SK-N-SH treated with all-trans-retinoic acid at 6 μM for 48 hours (cell line): ENCODE data around the gene SIL1.

Source experiments
- ATAC-seq: fragments of 200-7000 bp; cut with Tn5 transposase; 3 replicates; pipeline ENCODE4 v1.9.1; 2020; ENCODE audit warnings: mild to moderate bottlenecking, moderate library complexity
- ARNTL ChIP-seq: fragments of 450-650 bp; formaldehyde crosslinking; IDR thresholded peaks from 2 replicates; pipeline ENCODE4 v1.5.0; 2020; ENCODE audit warnings: low read depth, mild to moderate bottlenecking, moderate library complexity, borderline replicate concordance
- BACH2 ChIP-seq: fragments of 250-450 bp; sonication (Bioruptor Pico); IDR thresholded peaks from 2 replicates; pipeline ENCODE4 v1.9.0; 2021; ENCODE audit warnings: mild to moderate bottlenecking, borderline replicate concordance
- CSDC2 ChIP-seq: fragments of 250-450 bp; sonication (Bioruptor Pico); IDR thresholded peaks from 2 replicates; pipeline ENCODE4 v1.5.0; 2020; ENCODE audit warnings: mild to moderate bottlenecking, moderate library complexity
- ESRRG ChIP-seq: fragments of 250-450 bp; sonication (Bioruptor Pico); IDR thresholded peaks from 2 replicates; pipeline ENCODE4 v1.6.1; 2021; ENCODE audit warnings: mild to moderate bottlenecking
- GLIS3 ChIP-seq: fragments of 250-450 bp; sonication (Bioruptor Pico); IDR thresholded peaks from 2 replicates; pipeline ENCODE4 v1.5.0; 2020; ENCODE audit warnings: mild to moderate bottlenecking, moderate library complexity
- ISL1 ChIP-seq: fragments of 250-450 bp; sonication (Bioruptor Pico); IDR thresholded peaks from 2 replicates; pipeline ENCODE4 v2.1.2; 2022; ENCODE audit warnings: mild to moderate bottlenecking, moderate library complexity
- OSR1 ChIP-seq: fragments of 250-450 bp; sonication (Bioruptor Pico); IDR thresholded peaks from 2 replicates; pipeline ENCODE4 v1.8.0; 2022; ENCODE audit warnings: moderate library complexity, mild to moderate bottlenecking, inconsistent platforms
- PPARA ChIP-seq: fragments of 250-450 bp; sonication (Bioruptor Pico); IDR thresholded peaks from 2 replicates; pipeline ENCODE4 v1.5.0; 2020; ENCODE audit warnings: mild to moderate bottlenecking, borderline replicate concordance
- RARB ChIP-seq: fragments of 250-450 bp; sonication (Bioruptor Pico); IDR thresholded peaks from 2 replicates; pipeline ENCODE4 v1.8.0; 2021; ENCODE audit warnings: mild to moderate bottlenecking, moderate library complexity
- SNAI2 ChIP-seq: fragments of 250-450 bp; sonication (Bioruptor Pico); IDR thresholded peaks from 2 replicates; pipeline ENCODE4 v1.5.0; 2020; ENCODE audit warnings: mild to moderate bottlenecking, moderate library complexity
- TCF4 ChIP-seq: fragments of 250-450 bp; sonication (Bioruptor Pico); IDR thresholded peaks from 2 replicates; pipeline ENCODE4 v1.8.0; 2021; ENCODE audit warnings: mild to moderate bottlenecking, moderate library complexity, borderline replicate concordance
- TOX ChIP-seq: fragments of 250-450 bp; sonication (Bioruptor Pico); IDR thresholded peaks from 2 replicates; pipeline ENCODE4 v1.8.0; 2021; ENCODE audit warnings: mild to moderate bottlenecking, moderate library complexity, borderline replicate concordance
- ZC3H10 ChIP-seq: fragments of 250-450 bp; sonication (Bioruptor Pico); IDR thresholded peaks from 2 replicates; pipeline ENCODE4 v1.5.1; 2021; ENCODE audit warnings: mild to moderate bottlenecking, moderate library complexity
- ZFP3 ChIP-seq: fragments of 250-450 bp; sonication (Bioruptor Pico); IDR thresholded peaks from 2 replicates; pipeline ENCODE4 v1.5.0; 2020; ENCODE audit warnings: mild to moderate bottlenecking, moderate library complexity
- ZFP30 ChIP-seq: fragments of 450-650 bp; formaldehyde crosslinking; IDR thresholded peaks from 2 replicates; pipeline ENCODE4 v1.5.0; 2022; ENCODE audit warnings: mild to moderate bottlenecking, moderate library complexity
- ZNF565 ChIP-seq: fragments of 450-650 bp; formaldehyde crosslinking; conservative IDR thresholded peaks from 2 replicates; pipeline ENCODE4 v1.5.0; 2020; ENCODE audit warnings: low read depth, mild to moderate bottlenecking, moderate library complexity
- ZNF70 ChIP-seq: fragments of 450-650 bp; formaldehyde crosslinking; IDR thresholded peaks from 2 replicates; pipeline ENCODE4 v1.5.0; 2020; ENCODE audit warnings: mild to moderate bottlenecking, moderate library complexity
- ZNF8 ChIP-seq: fragments of 450-650 bp; formaldehyde crosslinking; IDR thresholded peaks from 2 replicates; pipeline ENCODE4 v1.5.0; 2020; ENCODE audit warnings: mild to moderate bottlenecking, moderate library complexity
- TF ChIP-seq, protein P1 (sequence below): fragments of 250-450 bp; sonication (Bioruptor Pico); IDR thresholded peaks from 2 replicates; pipeline ENCODE4 v1.8.0; 2021; ENCODE audit warnings: low read depth, mild to moderate bottlenecking, moderate library complexity, borderline replicate concordance
- TF ChIP-seq, protein P2 (sequence below): fragments of 250-450 bp; sonication (Bioruptor Pico); IDR thresholded peaks from 2 replicates; pipeline ENCODE4 v1.8.0; 2020; ENCODE audit warnings: mild to moderate bottlenecking, moderate library complexity, borderline replicate concordance
- TF ChIP-seq, protein P3 (sequence below): fragments of 250-450 bp; sonication (Bioruptor Pico); IDR thresholded peaks from 2 replicates; pipeline ENCODE4 v1.5.1; 2021; ENCODE audit warnings: mild to moderate bottlenecking, moderate library complexity
- TF ChIP-seq, protein P4 (sequence below): fragments of 250-450 bp; sonication (Bioruptor Pico); IDR thresholded peaks from 2 replicates; pipeline ENCODE4 v1.5.0; 2020; ENCODE audit warnings: mild to moderate bottlenecking, moderate library complexity

The SIL1 gene

DNA sequence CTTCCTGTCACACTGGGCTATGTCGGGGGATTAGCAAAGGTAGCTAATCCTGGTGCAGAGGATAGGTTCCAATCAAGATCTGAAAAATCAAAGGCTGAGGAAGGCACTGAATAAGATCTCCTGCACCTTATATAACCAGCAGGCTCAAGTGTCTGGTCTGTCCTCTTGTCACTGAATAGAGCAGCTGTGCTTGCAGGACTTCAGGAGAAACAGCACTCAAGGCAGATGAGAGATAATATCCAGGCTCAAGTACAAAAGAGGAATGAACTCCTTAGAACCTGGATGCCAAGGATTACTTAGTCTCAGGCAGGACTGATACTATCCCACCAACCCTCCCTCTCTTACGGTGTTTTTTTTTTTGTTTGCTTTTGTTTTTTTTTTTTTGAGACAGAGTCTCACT lies 214.2 kb downstream of the SIL1 start:
- ATAC-seq = no peak
- TF ChIP-seq SNAI2 (CRISPR knock-in tag) (no peak), ARNTL (CRISPR knock-in tag) (no peak), PPARA (CRISPR knock-in tag) (no peak), BACH2 (CRISPR knock-in tag) (no peak), ISL1 (CRISPR knock-in tag) (no peak), ZNF565 (CRISPR knock-in tag) (no peak), RARB (no peak), OSR1 (CRISPR knock-in tag) (no peak)

DNA sequence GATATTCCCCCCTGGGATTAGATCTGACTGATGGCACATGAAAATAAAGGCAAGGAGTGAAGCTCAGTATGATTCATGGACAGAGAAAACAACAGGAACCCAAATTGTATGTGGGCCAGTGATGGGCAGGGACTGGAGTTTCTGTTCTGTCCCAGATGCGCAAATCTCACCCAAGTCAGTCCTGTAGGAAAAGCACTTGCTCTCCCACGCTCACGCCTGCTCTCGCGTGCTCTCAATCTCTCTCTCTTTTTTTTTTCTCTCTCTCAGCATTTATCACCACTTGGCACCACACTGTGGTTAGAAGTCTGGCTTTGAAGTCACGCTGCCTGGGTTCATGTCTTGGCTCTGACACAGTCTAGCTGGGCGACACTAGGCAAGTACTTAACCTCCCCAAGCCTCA lies 216.6 kb downstream of the SIL1 start:
- no peak for TF ChIP-seq TCF4 (CRISPR knock-in tag)
- TF ChIP-seq GLIS3 (CRISPR knock-in tag) = no peak
- ATAC-seq = no peak

DNA sequence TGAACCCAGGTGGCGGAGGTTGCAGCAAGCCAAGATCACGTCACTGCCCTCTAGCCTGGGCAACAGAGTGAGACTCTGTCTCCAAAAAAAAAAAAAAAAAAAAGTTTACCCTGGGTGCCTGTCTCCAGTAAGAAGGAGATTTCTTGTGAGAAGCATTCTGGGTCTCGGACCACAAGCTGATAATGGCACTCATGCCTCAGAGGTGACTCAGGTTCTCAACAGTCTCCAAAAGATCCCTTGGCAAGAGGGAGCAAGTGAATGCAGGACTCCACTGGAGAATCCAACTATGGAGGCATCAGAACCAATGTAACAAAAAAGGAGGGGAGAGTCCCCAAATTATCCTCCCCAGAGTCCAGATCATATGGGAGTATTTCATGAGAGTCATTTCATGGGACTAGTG lies 217.0 kb downstream of the SIL1 start:
- no peak for ATAC-seq
- no peak for TF ChIP-seq TCF4 (CRISPR knock-in tag)
- TF ChIP-seq GLIS3 (CRISPR knock-in tag) = no peak
- no peak for TF ChIP-seq ESRRG (CRISPR knock-in tag)
- no peak for TF ChIP-seq ZNF8 (CRISPR knock-in tag)
- no peak for TF ChIP-seq ISL1 (CRISPR knock-in tag)
- no peak for TF ChIP-seq ZC3H10

DNA sequence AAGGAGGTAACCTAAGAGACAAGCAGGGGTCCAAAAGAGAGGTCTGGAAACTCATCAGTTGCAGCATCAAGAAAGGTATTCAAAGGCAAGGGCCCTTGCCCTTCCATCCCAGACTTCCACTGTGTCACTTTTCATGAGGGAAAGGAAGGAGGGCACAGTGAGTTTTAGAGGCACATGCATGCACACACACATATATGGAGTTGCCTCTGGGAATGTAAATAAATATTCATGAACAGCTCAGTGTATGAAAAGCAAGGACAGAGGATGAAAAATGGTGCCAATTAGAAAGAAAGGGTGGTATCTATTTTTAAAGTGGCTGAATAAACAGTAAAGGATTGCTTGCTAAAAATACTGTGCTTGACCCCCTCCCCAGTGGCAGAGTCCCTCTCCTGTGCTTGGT lies 217.7 kb downstream of the SIL1 start:
- TF ChIP-seq CSDC2 = no peak
- TF ChIP-seq TOX (CRISPR knock-in tag) = no peak
- TF ChIP-seq, protein P1, sequence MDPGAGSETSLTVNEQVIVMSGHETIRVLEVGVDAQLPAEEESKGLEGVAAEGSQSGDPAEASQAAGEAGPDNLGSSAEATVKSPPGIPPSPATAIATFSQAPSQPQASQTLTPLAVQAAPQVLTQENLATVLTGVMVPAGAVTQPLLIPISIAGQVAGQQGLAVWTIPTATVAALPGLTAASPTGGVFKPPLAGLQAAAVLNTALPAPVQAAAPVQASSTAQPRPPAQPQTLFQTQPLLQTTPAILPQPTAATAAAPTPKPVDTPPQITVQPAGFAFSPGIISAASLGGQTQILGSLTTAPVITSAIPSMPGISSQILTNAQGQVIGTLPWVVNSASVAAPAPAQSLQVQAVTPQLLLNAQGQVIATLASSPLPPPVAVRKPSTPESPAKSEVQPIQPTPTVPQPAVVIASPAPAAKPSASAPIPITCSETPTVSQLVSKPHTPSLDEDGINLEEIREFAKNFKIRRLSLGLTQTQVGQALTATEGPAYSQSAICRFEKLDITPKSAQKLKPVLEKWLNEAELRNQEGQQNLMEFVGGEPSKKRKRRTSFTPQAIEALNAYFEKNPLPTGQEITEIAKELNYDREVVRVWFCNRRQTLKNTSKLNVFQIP = no peak
- no peak for TF ChIP-seq ZFP3
- no peak for TF ChIP-seq OSR1 (CRISPR knock-in tag)
- TF ChIP-seq SNAI2 (CRISPR knock-in tag) = no peak
- no peak for ATAC-seq

DNA sequence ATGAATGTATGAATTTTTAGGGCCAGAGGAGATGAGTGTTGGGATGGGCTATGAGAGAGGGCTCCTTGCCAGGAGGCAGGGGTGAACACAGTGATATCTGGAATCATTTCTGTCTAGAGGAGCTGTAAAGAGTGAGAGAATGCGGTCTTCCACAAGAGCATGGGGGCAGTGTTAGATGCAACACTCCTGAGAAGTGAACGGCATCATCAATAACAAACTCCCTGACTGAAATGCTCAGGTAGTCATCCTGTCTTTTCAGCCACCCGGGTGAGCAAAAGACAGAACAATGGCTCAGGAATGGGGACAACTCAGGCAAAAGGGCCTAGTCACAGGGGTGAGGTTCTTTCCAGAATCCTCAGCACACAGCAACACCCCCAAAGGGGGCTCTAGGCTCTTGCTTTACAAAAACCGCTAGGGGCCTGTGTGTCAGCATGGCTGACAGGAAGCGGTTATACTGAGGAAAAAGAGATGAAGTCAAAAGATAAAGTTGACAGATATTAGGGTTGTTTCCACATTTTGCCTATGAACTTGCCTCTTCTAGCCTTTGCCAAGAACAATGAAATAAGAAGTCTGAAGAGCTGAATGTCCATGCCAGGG lies 218.4 kb downstream of the SIL1 start:
- ATAC-seq = no peak
- TF ChIP-seq, protein P2, sequence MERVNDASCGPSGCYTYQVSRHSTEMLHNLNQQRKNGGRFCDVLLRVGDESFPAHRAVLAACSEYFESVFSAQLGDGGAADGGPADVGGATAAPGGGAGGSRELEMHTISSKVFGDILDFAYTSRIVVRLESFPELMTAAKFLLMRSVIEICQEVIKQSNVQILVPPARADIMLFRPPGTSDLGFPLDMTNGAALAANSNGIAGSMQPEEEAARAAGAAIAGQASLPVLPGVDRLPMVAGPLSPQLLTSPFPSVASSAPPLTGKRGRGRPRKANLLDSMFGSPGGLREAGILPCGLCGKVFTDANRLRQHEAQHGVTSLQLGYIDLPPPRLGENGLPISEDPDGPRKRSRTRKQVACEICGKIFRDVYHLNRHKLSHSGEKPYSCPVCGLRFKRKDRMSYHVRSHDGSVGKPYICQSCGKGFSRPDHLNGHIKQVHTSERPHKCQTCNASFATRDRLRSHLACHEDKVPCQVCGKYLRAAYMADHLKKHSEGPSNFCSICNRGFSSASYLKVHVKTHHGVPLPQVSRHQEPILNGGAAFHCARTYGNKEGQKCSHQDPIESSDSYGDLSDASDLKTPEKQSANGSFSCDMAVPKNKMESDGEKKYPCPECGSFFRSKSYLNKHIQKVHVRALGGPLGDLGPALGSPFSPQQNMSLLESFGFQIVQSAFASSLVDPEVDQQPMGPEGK = no peak
- no peak for TF ChIP-seq ESRRG (CRISPR knock-in tag)
- TF ChIP-seq TCF4 (CRISPR knock-in tag) = no peak
- no peak for TF ChIP-seq ARNTL (CRISPR knock-in tag)
- no peak for TF ChIP-seq ZFP30
- TF ChIP-seq ZC3H10 = no peak
- no peak for TF ChIP-seq RARB
- TF ChIP-seq ZNF565 (CRISPR knock-in tag) = no peak
- TF ChIP-seq PPARA (CRISPR knock-in tag) = no peak
- TF ChIP-seq, protein P1 = no peak
- no peak for TF ChIP-seq TOX (CRISPR knock-in tag)
- TF ChIP-seq SNAI2 (CRISPR knock-in tag) = no peak
- TF ChIP-seq BACH2 (CRISPR knock-in tag) = no peak
- TF ChIP-seq, protein P3, sequence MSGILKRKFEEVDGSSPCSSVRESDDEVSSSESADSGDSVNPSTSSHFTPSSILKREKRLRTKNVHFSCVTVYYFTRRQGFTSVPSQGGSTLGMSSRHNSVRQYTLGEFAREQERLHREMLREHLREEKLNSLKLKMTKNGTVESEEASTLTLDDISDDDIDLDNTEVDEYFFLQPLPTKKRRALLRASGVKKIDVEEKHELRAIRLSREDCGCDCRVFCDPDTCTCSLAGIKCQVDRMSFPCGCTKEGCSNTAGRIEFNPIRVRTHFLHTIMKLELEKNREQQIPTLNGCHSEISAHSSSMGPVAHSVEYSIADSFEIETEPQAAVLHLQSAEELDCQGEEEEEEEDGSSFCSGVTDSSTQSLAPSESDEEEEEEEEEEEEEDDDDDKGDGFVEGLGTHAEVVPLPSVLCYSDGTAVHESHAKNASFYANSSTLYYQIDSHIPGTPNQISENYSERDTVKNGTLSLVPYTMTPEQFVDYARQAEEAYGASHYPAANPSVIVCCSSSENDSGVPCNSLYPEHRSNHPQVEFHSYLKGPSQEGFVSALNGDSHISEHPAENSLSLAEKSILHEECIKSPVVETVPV (CRISPR knock-in tag) = no peak
- no peak for TF ChIP-seq ZNF70 (CRISPR knock-in tag)
- TF ChIP-seq, protein P4, sequence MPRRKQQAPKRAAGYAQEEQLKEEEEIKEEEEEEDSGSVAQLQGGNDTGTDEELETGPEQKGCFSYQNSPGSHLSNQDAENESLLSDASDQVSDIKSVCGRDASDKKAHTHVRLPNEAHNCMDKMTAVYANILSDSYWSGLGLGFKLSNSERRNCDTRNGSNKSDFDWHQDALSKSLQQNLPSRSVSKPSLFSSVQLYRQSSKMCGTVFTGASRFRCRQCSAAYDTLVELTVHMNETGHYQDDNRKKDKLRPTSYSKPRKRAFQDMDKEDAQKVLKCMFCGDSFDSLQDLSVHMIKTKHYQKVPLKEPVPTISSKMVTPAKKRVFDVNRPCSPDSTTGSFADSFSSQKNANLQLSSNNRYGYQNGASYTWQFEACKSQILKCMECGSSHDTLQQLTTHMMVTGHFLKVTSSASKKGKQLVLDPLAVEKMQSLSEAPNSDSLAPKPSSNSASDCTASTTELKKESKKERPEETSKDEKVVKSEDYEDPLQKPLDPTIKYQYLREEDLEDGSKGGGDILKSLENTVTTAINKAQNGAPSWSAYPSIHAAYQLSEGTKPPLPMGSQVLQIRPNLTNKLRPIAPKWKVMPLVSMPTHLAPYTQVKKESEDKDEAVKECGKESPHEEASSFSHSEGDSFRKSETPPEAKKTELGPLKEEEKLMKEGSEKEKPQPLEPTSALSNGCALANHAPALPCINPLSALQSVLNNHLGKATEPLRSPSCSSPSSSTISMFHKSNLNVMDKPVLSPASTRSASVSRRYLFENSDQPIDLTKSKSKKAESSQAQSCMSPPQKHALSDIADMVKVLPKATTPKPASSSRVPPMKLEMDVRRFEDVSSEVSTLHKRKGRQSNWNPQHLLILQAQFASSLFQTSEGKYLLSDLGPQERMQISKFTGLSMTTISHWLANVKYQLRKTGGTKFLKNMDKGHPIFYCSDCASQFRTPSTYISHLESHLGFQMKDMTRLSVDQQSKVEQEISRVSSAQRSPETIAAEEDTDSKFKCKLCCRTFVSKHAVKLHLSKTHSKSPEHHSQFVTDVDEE (CRISPR knock-in tag) = no peak
